A673 (cell line): ENCODE data around the gene GLRA2.

Experiments
- CTCF ChIP-seq: fragments of 300-800, 200-600 bp; sonication (generic); conservative IDR thresholded peaks from 2 replicates; pipeline ENCODE4 v1.5.1; 2017; ENCODE audit warnings: low read depth, mild to moderate bottlenecking, antibody characterized with exemption, low read length, moderate library complexity, mixed read lengths
- EZH2 ChIP-seq: fragments of 200-600 bp; sonication (generic); IDR thresholded peaks from 2 replicates; pipeline ENCODE4 v1.6.1; 2017; ENCODE audit warnings: borderline replicate concordance, low read depth, mild to moderate bottlenecking, mixed read lengths, antibody characterized with exemption, low read length; ENCODE audit not compliant: poor library complexity, severe bottlenecking

GRCh38 chrX:14673236-14673635, 143.9 kb downstream of the GLRA2 start:
- TF ChIP-seq CTCF (no peak), EZH2 (no peak)
